GM19193 (cell line): ENCODE measurements around the gene WIZ.

Experiments
- POLR2A ChIP-seq: IDR thresholded peaks from 4 replicates; pipeline ENCODE4 v1.6.1; 2011; ENCODE audit not compliant: insufficient read depth, insufficient read length; ENCODE audit errors: extremely low read depth

WIZ gene

DNA sequence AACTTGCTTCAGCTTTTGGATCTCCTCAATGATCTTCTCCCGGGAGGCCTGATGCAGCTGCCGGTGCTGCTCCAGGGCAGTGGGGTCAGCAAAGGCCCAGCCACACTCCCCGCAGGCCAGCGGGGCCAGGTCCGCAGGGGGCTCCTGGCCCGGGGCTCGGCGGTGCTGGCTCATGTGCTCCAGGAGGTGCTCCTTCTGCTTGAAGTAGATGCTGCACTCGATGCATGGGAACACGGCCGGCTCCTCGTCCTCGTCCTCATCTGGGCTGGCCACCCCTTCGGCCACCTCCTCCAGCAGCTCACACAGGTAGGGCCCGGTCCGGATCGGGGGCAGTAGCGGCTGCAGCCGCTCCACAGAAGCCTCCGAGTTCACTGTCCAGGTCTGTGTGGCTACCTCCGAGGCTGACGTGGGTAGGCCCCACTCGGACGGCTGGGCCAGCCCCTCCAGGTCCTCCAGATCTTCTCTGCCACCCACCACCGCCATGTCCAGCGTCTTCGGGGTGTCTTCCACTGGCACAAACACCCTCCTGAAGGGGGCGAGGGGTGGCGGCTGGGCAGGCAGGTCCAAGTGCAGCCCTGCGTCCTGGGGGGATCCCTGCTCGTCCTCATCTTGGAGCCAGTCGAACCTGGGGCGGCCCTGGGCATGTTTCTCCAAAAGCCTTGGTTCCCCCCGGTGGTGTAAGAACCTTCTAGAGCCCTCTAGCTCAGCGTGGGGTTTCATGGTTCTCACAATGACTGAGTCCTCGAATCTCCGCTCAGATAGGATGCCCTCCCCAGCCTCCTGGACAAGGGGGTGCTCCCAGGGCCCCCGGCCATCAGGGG lies 9.7 kb downstream of the WIZ start:
- no peak for TF ChIP-seq POLR2A

DNA sequence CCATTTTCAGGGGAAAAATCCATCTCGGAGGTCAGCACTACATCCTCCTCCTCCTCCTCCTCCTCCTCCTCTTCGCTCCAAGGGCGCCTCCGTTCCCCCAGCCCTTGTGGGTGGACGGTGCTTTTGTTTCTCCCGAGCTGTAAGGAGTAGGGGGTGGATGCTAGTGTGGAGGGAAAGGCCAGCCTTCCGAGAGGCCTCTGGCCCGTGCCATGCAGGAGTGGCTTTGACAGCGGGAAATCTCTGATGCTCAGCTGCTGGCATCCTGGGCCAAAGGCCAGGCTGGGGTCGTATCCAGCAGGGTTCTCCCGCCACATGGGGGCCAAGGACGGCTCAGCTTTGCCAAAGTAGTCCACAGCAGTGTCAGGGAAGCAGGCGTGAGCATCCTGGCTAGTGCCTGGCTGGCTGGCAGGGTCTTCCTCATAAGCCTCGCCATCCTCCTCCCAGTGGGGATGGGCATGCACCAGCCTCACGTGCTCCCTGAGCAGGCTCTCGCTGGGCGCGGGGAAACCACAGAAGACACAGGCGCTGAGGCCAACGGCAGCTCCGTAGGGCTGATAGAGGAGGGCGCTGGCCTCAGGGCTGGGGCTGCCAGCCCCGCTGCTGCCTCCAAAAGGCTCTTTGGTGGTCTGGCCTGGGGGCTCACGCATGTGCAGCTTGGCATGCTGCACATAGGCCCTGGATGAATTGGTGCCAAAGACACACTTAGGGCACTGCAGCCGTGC lies 10.5 kb downstream of the WIZ start:
- no peak for TF ChIP-seq POLR2A

DNA sequence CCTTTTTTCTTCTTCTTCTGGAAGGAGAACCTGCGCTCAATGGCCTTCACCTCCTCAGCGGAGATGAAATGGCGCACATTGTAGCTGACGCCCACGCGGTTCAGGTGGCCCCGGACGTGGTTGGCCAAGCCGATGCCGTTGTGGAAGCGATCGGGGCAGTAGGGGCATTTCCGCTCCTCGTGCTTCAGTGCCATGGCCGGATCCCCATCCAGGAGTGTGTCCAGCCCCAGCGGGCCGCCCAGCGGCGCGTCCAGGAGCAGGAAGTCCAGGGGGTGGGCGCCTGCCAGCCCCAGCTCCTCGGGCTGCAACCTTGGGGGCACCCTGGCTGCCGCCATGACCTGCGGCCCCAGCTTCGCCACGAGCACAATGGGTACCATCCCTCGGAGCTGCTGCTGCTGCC lies 11.2 kb downstream of the WIZ start:
- TF ChIP-seq POLR2A: no peak

DNA sequence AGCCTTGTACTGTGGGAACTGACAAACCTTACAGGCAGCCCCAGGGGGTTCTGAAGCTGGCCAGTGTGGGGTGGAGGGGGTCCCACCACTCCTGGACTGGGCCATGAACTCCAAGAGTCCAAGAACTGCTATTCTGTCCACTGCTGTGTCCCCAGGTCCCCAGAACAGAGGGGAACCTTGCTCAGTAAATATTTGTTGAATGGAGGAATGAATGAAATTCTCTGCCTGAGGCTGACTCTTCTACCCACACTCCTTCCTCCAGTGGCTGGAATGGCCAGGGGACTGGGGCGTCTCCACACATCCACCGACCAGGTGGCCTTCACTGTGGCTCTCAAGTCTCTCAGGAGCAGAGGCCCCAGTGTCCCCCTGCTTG lies 11.6 kb downstream of the WIZ start:
- TF ChIP-seq POLR2A: no peak

DNA sequence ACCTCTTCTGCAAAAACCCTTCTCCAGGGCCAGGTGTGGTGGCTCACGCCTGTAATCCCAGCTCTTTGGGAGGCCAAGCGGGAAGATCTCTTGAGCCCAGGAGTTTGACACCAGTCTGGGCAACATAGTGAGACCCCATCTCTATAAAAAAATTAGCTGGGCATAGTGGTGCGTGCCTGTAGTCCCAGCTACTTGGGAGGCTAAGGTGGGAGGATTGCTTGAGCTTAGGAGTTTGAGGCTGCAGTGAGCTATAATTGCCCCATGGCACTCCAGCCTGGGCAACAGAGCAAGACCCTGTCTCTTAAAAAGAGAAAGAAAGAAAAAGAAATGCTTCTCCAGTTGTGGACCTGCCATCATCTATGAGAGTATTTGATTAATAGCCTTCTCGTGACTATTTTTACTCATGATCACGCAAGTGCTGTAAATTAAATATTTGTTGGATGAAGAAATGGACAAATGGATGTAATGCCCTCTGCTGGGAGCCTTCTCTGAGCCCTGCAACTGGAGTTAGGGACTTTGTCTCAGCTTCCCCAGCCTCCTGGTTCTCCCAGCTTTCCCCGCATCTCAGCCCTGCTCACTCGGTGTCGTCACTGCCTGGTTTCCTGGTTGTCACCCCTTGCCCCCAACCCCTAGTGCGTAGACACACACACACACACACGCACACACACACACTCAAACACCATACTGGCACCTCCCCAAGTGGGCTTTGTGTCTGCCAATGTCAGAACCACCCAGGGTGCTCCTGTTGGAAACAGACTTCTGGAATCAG lies 12.2 kb downstream of the WIZ start:
- TF ChIP-seq POLR2A: no peak

DNA sequence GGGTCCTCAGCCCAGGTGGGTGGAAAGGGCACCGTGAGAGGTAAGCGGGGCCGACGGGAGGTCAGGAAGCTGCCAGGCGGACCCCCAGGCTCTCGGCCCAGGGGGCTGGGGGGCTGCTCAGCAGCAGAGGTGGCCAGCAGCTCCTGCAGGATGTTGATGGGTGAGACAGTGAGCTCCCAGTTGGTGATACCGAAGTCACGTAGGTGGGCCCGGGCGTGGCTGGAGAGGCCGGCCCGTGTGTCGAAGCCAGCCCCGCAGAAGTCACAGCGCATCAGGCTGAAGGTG lies 13.0 kb downstream of the WIZ start:
- no peak for TF ChIP-seq POLR2A

- TF ChIP-seq POLR2A: no peak
Measured at GRCh38 chr19:15436012-15436825, 13.5 kb downstream of the WIZ start.

GRCh38 chr19:15433519-15434069 lies 16.2 kb downstream of the WIZ start:
- TF ChIP-seq POLR2A: no peak

- TF ChIP-seq POLR2A: peak; percentile 71
Measured at GRCh38 chr19:15432629-15433518, 16.9 kb downstream of the WIZ start.

- no peak for TF ChIP-seq POLR2A
Measured at GRCh38 chr19:15432018-15432494, 17.7 kb downstream of the WIZ start.

DNA sequence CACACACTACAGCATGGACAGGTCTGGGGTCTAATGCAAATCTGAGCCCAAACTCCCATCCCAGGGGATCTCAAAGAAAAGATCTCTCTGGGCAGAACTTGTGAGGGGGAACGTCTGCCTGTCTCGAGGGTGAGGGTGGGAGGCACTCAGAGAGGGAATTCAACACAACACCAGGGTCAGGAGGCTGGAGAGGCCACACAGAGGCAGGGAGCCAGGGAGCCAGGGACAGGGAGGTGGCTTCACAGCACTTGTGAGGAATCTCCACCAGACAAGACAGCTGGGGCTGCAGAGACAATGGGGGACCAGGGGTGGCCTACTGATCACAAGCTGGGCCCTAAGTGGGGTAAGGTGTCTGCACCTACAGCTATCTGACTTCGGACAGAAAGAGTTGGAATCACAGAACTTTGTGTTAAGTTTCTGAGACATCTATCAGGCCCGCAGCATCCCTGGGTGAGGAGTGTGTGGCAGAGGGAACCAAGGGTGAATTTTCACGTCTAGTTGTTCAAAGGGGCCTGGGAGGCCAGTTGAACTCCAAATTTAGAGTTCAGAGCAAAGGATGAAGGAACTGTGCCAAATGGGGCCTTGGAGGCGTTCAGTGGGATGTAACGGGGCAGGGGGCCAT lies 18.2 kb downstream of the WIZ start:
- TF ChIP-seq POLR2A: no peak

- no peak for TF ChIP-seq POLR2A
Measured at GRCh38 chr19:15430526-15431120, 19.1 kb downstream of the WIZ start.
